Astrocyte (in vitro differentiated cells and primary cell): ENCODE results near the gene NUP214. TPM values are rescaled to one million over a fixed set of nuclear protein-coding genes. Genes with fewer than 3 reads are reported as not detected.
A peak's percentile ranks its signal among the peaks of the same experiment; 100 is the strongest.

ENCODE experiments used
- DNase-seq: peaks from one replicate; pipeline ENCODE4 v3.0.0-alpha.2; 2010; ENCODE audit warnings: low read depth
- FAIRE-seq: peaks from 2 replicates; lab custom pipeline; 2011; peaks lifted over from hg19 to GRCh38; lab: Jason Lieb, UNC
- H2AFZ ChIP-seq: 2 replicates; pipeline ENCODE4 v1.6.0; 2012; ENCODE audit warnings: low read depth, low read length, inconsistent platforms
- H3K27ac ChIP-seq: 2 replicates; pipeline ENCODE4 v1.5.1; 2011; ENCODE audit warnings: low read depth, low read length, inconsistent platforms
- H3K27me3 ChIP-seq: 2 replicates; pipeline ENCODE4 v1.6.0; 2011; ENCODE audit warnings: low read length, inconsistent platforms; ENCODE audit not compliant: insufficient read depth
- H3K36me3 ChIP-seq: 2 replicates; pipeline ENCODE4 v1.5.1; 2011; ENCODE audit warnings: low read length, inconsistent platforms; ENCODE audit not compliant: insufficient read depth
- H3K4me1 ChIP-seq: 2 replicates; pipeline ENCODE4 v1.5.1; 2011; ENCODE audit warnings: low read length, inconsistent platforms; ENCODE audit not compliant: insufficient read depth
- H3K4me2 ChIP-seq: 2 replicates; pipeline ENCODE4 v1.6.0; 2012; ENCODE audit warnings: low read length, inconsistent platforms
- H3K4me3 ChIP-seq: 2 replicates; pipeline ENCODE4 v1.5.1; 2011; ENCODE audit warnings: low read depth, mild to moderate bottlenecking, low read length, inconsistent platforms; ENCODE audit not compliant: insufficient read depth
- H3K79me2 ChIP-seq: 2 replicates; pipeline ENCODE4 v1.6.0; 2012; ENCODE audit warnings: mild to moderate bottlenecking, low read length, inconsistent platforms; ENCODE audit not compliant: insufficient read depth
- H3K9ac ChIP-seq: 2 replicates; pipeline ENCODE4 v1.6.0; 2012; ENCODE audit warnings: mild to moderate bottlenecking, low read length, inconsistent platforms
- H3K9me3 ChIP-seq: 2 replicates; pipeline ENCODE4 v1.5.1; 2012; ENCODE audit warnings: low read depth, mild to moderate bottlenecking, low read length, inconsistent platforms; ENCODE audit not compliant: insufficient read depth
- H4K20me1 ChIP-seq: 2 replicates; pipeline ENCODE4 v1.6.0; 2012; ENCODE audit warnings: low read length, inconsistent platforms; ENCODE audit not compliant: insufficient read depth
- H3K27ac Mint-ChIP-seq: one replicate; pipeline ENCODE4 v1.8.0; 2021; ENCODE audit warnings: mild to moderate bottlenecking, mixed read lengths; ENCODE audit not compliant: unreplicated experiment
- H3K27me3 Mint-ChIP-seq: one replicate; pipeline ENCODE4 v1.8.0; 2021; ENCODE audit warnings: low read depth, mixed read lengths; ENCODE audit not compliant: unreplicated experiment
- H3K36me3 Mint-ChIP-seq: one replicate; pipeline ENCODE4 v1.8.0; 2021; ENCODE audit warnings: low read depth, mixed read lengths; ENCODE audit not compliant: unreplicated experiment
- H3K4me1 Mint-ChIP-seq: one replicate; pipeline ENCODE4 v1.8.0; 2021; ENCODE audit warnings: low read depth, mixed read lengths; ENCODE audit not compliant: unreplicated experiment
- H3K4me3 Mint-ChIP-seq: one replicate; pipeline ENCODE4 v1.8.0; 2021; ENCODE audit warnings: mild to moderate bottlenecking, moderate library complexity, mixed read lengths; ENCODE audit not compliant: unreplicated experiment
- H3K9me3 Mint-ChIP-seq: one replicate; pipeline ENCODE4 v1.8.0; 2021; ENCODE audit warnings: mild to moderate bottlenecking, mixed read lengths; ENCODE audit not compliant: unreplicated experiment
- CTCF ChIP-seq: IDR thresholded peaks from 2 replicates; pipeline ENCODE4 v1.5.1; 2011; ENCODE audit warnings: low read depth, mild to moderate bottlenecking, inconsistent platforms, low read length, moderate library complexity; ENCODE audit not compliant: insufficient read depth
- EZH2 ChIP-seq: IDR thresholded peaks from 2 replicates; pipeline ENCODE4 v1.6.1; 2012; ENCODE audit warnings: mild to moderate bottlenecking, low read length, inconsistent platforms; ENCODE audit not compliant: insufficient read depth
- total RNA-seq: library from RNA; stranded (reverse); gene quantifications from 2 replicates; pipeline ENCODE4 v1.2.1, GENCODE V29; 2021

NUP214 gene
- total RNA-seq, 1 donor from 2014 or later = 30.5 TPM

GRCh38 chr9:131237931-131238401, 112.6 kb downstream of the NUP214 start:
- Histone ChIP-seq H3K4me1 (peaks cover 23% of the 10 kb centered on the region), H3K9ac (peak overlapping the region; percentile 73), H3K27ac (peak overlapping the region; percentile 83), H3K4me2 (peak overlapping the region; percentile 81), H3K27me3 (no peaks in the 10 kb centered on the region), H2AFZ (peak overlapping the region; percentile 72), H3K9me3 (no peaks in the 10 kb centered on the region), H3K4me3 (peak overlapping the region; percentile 30), H3K36me3 (peaks cover 15% of the 10 kb centered on the region), H4K20me1 (no peaks in the 10 kb centered on the region), H3K79me2 (no peaks in the 10 kb centered on the region)
- FAIRE-seq (peak; percentile 13), DNase-seq (peak; percentile 90)
- Mint-ChIP-seq H3K4me3 (peak overlapping the region; percentile 34), H3K36me3 (peaks cover 14% of the 10 kb centered on the region), H3K9me3 (peaks cover 2% of the 10 kb centered on the region), H3K4me1 (peaks cover 14% of the 10 kb centered on the region), H3K27me3 (peaks cover 5% of the 10 kb centered on the region), H3K27ac (peak overlapping the region; percentile 93)
- TF ChIP-seq EZH2 (no peak), CTCF (no peak)

- H3K4me1 ChIP-seq = peaks cover 23% of the 10 kb centered on the region
Observed at GRCh38 chr9:131238402-131239021, 113.1 kb downstream of the NUP214 start.

More at GRCh38 chr9:131238402-131239021, 113.1 kb downstream of the NUP214 start:
- Histone ChIP-seq H3K4me3 (peak overlapping the region; percentile 30), H3K4me2 (peak overlapping the region; percentile 81), H2AFZ (peak overlapping the region; percentile 72), H3K9ac (peak overlapping the region; percentile 73), H3K9me3 (no peaks in the 10 kb centered on the region), H4K20me1 (no peaks in the 10 kb centered on the region), H3K27me3 (no peaks in the 10 kb centered on the region), H3K36me3 (peaks cover 13% of the 10 kb centered on the region), H3K79me2 (no peaks in the 10 kb centered on the region), H3K27ac (peak overlapping the region; percentile 83)
- peaks cover 4% of the 10 kb centered on the region for H3K9me3 Mint-ChIP-seq
- DNase-seq (peak; percentile 87), FAIRE-seq (no peak)
- peak overlapping the region; percentile 34 for H3K4me3 Mint-ChIP-seq
- peak overlapping the region; percentile 93 for H3K27ac Mint-ChIP-seq
- H3K36me3 Mint-ChIP-seq = peaks cover 13% of the 10 kb centered on the region
- no peak for TF ChIP-seq EZH2
- TF ChIP-seq CTCF = no peak
- H3K27me3 Mint-ChIP-seq = peaks cover 5% of the 10 kb centered on the region
- H3K4me1 Mint-ChIP-seq = peaks cover 14% of the 10 kb centered on the region
